A549 (cell line): ENCODE data around the gene WBP11. TPM values are rescaled to one million over a fixed set of nuclear protein-coding genes. Genes with fewer than 3 reads are reported as not detected.

Experiments used
- ATAC-seq, 2 experiments: fragments of 200-7000 bp in 1 of 2; fragments of >200 bp in 1 of 2; cut with Nextera tagmentation in 1 of 2; cut with Tn5 transposase in 1 of 2; 3 replicates each; pipeline versions ENCODE4 v1.8.0 to v1.9.1; 2018 to 2020; ENCODE audit warnings: mild to moderate bottlenecking in 1 of 2, moderate library complexity in 1 of 2
- CTCF ChIA-PET: fragments of 300-600 bp; sonication (Branson Sonifier 250); formaldehyde crosslinking; extraction: SDS; loops from one replicate; lab custom pipeline; 2021; ENCODE audit warnings: antibody characterized with exemption, inconsistent platforms; lab: Yijun Ruan, JAX
- POLR2A ChIA-PET: fragments of 350-600 bp; formaldehyde crosslinking; extraction: SDS; loops from one replicate; lab custom pipeline; 2021; ENCODE audit warnings: antibody characterized with exemption, inconsistent platforms; lab: Yijun Ruan, JAX
- DNase-seq, 2 experiments: peaks; one replicate each; pipeline versions ENCODE4 v3.0.0 to v3.0.0-alpha.2; 2011 to 2016; ENCODE audit warnings: low read depth in 1 of 2, low spot score in 1 of 2
- FAIRE-seq: peaks from 2 replicates; lab custom pipeline; 2011; peaks lifted over from hg19 to GRCh38; lab: Jason Lieb, UNC
- H3K27ac ChIP-seq, 2 experiments: fragments of >200 bp; sonication (Bioruptor Twin); formaldehyde crosslinking; 3 replicates each; pipeline ENCODE4 v1.5.1; 2016 to 2017
- H3K4me1 ChIP-seq: fragments of >200 bp; sonication (Bioruptor Twin); formaldehyde crosslinking; 3 replicates; pipeline ENCODE4 v1.6.1; 2016
- H3K4me2 ChIP-seq: fragments of >200 bp; sonication (Bioruptor Twin); formaldehyde crosslinking; 3 replicates; pipeline ENCODE4 v1.6.1; 2016
- H3K4me3 ChIP-seq: fragments of >200 bp; sonication (Bioruptor Twin); formaldehyde crosslinking; 3 replicates; pipeline ENCODE4 v1.5.1; 2016
- H3K9me3 ChIP-seq: fragments of >200 bp; sonication (Bioruptor Twin); formaldehyde crosslinking; 3 replicates; pipeline ENCODE4 v1.6.1; 2016
- BHLHE40 ChIP-seq: IDR thresholded peaks from 2 replicates; pipeline ENCODE4 v1.6.1; 2012; ENCODE audit warnings: low read depth, low read length, inconsistent platforms
- CBX2 ChIP-seq: fragments of 200-600 bp; sonication (generic); IDR thresholded peaks from 2 replicates; pipeline ENCODE4 v1.6.1; 2016; ENCODE audit warnings: low read depth, mild to moderate bottlenecking, borderline replicate concordance
- CHD2 ChIP-seq: fragments of 150-350 bp; IDR thresholded peaks from 2 replicates; pipeline ENCODE4 v1.6.1; 2014; ENCODE audit warnings: low read length; ENCODE audit not compliant: partially characterized antibody
- CHD4 ChIP-seq: fragments of 200-600 bp; sonication (generic); IDR thresholded peaks from 2 replicates; pipeline ENCODE4 v1.6.1; 2016; ENCODE audit warnings: antibody characterized with exemption, mild to moderate bottlenecking, borderline replicate concordance
- ELK1 ChIP-seq: fragments of 150-350 bp; IDR thresholded peaks from 2 replicates; pipeline ENCODE4 v1.6.1; 2014; ENCODE audit warnings: low read depth, mild to moderate bottlenecking, low read length
- EP300 ChIP-seq, 2 experiments: fragments of >200 bp; sonication (Bioruptor Twin); formaldehyde crosslinking; IDR thresholded peaks; 2 replicates in 1 of 2; 3 replicates in 1 of 2; pipeline ENCODE4 v1.6.1; 2016 to 2017
- FOSB ChIP-seq: fragments of 250-450 bp; sonication (Bioruptor Pico); IDR thresholded peaks from 2 replicates; pipeline ENCODE4 v1.5.0; 2020; ENCODE audit warnings: mild to moderate bottlenecking, moderate library complexity
- FOSL2 ChIP-seq, 2 experiments: fragments of 450-650 bp in 1 of 2; fragments of >200 bp in 1 of 2; sonication (Bioruptor Twin) in 1 of 2; formaldehyde crosslinking; IDR thresholded peaks; 2 replicates each; pipeline versions ENCODE4 v1.5.0 to v1.6.1; 2016 to 2020; ENCODE audit warnings: mild to moderate bottlenecking in 1 of 2, moderate library complexity in 1 of 2
- FOXS1 ChIP-seq: fragments of 250-450 bp; sonication (Bioruptor Pico); IDR thresholded peaks from 2 replicates; pipeline ENCODE4 v1.5.0; 2020; ENCODE audit warnings: mild to moderate bottlenecking, moderate library complexity
- HDAC2 ChIP-seq: fragments of 200-600 bp; sonication (generic); IDR thresholded peaks from 2 replicates; pipeline ENCODE4 v1.6.1; 2016
- HOXB13 ChIP-seq: fragments of 250-450 bp; sonication (Bioruptor Pico); IDR thresholded peaks from 2 replicates; pipeline ENCODE4 v1.5.0; 2020; ENCODE audit warnings: low read depth, mild to moderate bottlenecking, moderate library complexity
- HOXB5 ChIP-seq: fragments of 250-450 bp; sonication (Bioruptor Pico); IDR thresholded peaks from 2 replicates; pipeline ENCODE4 v1.5.0; 2020; ENCODE audit warnings: mild to moderate bottlenecking, moderate library complexity
- MAFK ChIP-seq: fragments of 450-650 bp; IDR thresholded peaks from 2 replicates; pipeline ENCODE4 v1.6.1; 2014; ENCODE audit not compliant: partially characterized antibody
- NPAS2 ChIP-seq: fragments of 250-450 bp; sonication (Bioruptor Pico); IDR thresholded peaks from 2 replicates; pipeline ENCODE4 v1.8.0; 2022; ENCODE audit warnings: mild to moderate bottlenecking, moderate library complexity, borderline replicate concordance
- RARB ChIP-seq: fragments of 250-450 bp; sonication (Bioruptor Pico); IDR thresholded peaks from 2 replicates; pipeline ENCODE4 v1.8.0; 2021; ENCODE audit warnings: mild to moderate bottlenecking, moderate library complexity
- SREBF2 ChIP-seq: fragments of 450-650 bp; IDR thresholded peaks from 2 replicates; pipeline ENCODE4 v1.6.1; 2014; ENCODE audit warnings: mild to moderate bottlenecking, moderate library complexity
- TP53 ChIP-seq: fragments of 250-450 bp; sonication (Bioruptor Pico); IDR thresholded peaks from 2 replicates; pipeline ENCODE4 v1.5.0; 2021; ENCODE audit warnings: mild to moderate bottlenecking, moderate library complexity
- ZC3H11A ChIP-seq: fragments of 450-650 bp; IDR thresholded peaks from 2 replicates; pipeline ENCODE4 v1.6.1; 2014; ENCODE audit warnings: antibody characterized with exemption, mild to moderate bottlenecking
- ZSCAN20 ChIP-seq: fragments of 250-450 bp; sonication (Bioruptor Pico); IDR thresholded peaks from 2 replicates; pipeline ENCODE4 v1.8.0; 2022; ENCODE audit warnings: mild to moderate bottlenecking, moderate library complexity
- WGBS: methylation state at CpG from one replicate; pipeline ENCODE4 v1.1.6; 2017; ENCODE audit errors: missing lambda C conversion rate; 5-methylcytosine and 5-hydroxymethylcytosine counted together
- polyA plus RNA-seq, 4 experiments: library from polyadenylated mRNA; depleted of rRNA in 3 of 4; stranded (reverse); fragments of >200 nt; fragmentation: RNase III in 1 of 4; extraction: RNeasy Plus Mini Kit Qiagen cat#74134 plus additional on column Dnase treatment in 1 of 4; gene quantifications; 2 replicates in 3 of 4; 3 replicates in 1 of 4; pipeline ENCODE4 v1.2.3, GENCODE V29; 2011 to 2017
- TF ChIP-seq, protein P1 (sequence below): IDR thresholded peaks from 2 replicates; pipeline ENCODE4 v1.6.1; 2012
- TF ChIP-seq, protein P2 (sequence below): fragments of 250-450 bp; sonication (Bioruptor Pico); IDR thresholded peaks from 2 replicates; pipeline ENCODE4 v1.5.0; 2020; ENCODE audit warnings: low read depth, mild to moderate bottlenecking, moderate library complexity
- TF ChIP-seq, protein P3 (sequence below): IDR thresholded peaks from 2 replicates; pipeline ENCODE4 v1.6.1; 2012; ENCODE audit warnings: low read depth, borderline replicate concordance
- TF ChIP-seq, protein P4 (sequence below): fragments of 250-450 bp; sonication (Bioruptor Pico); IDR thresholded peaks from 2 replicates; pipeline ENCODE4 v1.5.0; 2021; ENCODE audit warnings: mild to moderate bottlenecking, moderate library complexity, borderline replicate concordance
- TF ChIP-seq, protein P5 (sequence below): fragments of >200 bp; sonication (Bioruptor Twin); formaldehyde crosslinking; IDR thresholded peaks from 3 replicates; pipeline ENCODE4 v1.6.1; 2016
- TF ChIP-seq, protein P6 (sequence below): fragments of >200 bp; sonication (Bioruptor Twin); formaldehyde crosslinking; IDR thresholded peaks from 2 replicates; pipeline ENCODE4 v1.6.1; 2016
- TF ChIP-seq, protein P7 (sequence below): fragments of >200 bp; sonication (Bioruptor Twin); formaldehyde crosslinking; IDR thresholded peaks from 3 replicates; pipeline ENCODE4 v1.5.1; 2016

The WBP11 gene
- polyA plus RNA-seq, 2 of the 4 experiments (the other 2 are of a cell fraction) = 45.7 to 50.3 TPM

GRCh38 chr12:14768823-14769405 is 34.4 kb downstream of the WBP11 start:
- no peak for ATAC-seq
- TF ChIP-seq, protein P1, sequence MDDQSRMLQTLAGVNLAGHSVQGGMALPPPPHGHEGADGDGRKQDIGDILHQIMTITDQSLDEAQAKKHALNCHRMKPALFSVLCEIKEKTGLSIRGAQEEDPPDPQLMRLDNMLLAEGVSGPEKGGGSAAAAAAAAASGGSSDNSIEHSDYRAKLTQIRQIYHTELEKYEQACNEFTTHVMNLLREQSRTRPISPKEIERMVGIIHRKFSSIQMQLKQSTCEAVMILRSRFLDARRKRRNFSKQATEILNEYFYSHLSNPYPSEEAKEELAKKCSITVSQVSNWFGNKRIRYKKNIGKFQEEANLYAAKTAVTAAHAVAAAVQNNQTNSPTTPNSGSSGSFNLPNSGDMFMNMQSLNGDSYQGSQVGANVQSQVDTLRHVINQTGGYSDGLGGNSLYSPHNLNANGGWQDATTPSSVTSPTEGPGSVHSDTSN = no peak
- TF ChIP-seq HOXB5 (CRISPR knock-in tag) (no peak), NPAS2 (no peak), FOXS1 (CRISPR knock-in tag) (no peak), MAFK (peak; percentile 97), CHD2 (no peak), CHD4 (no peak)
- TF ChIP-seq, protein P2, sequence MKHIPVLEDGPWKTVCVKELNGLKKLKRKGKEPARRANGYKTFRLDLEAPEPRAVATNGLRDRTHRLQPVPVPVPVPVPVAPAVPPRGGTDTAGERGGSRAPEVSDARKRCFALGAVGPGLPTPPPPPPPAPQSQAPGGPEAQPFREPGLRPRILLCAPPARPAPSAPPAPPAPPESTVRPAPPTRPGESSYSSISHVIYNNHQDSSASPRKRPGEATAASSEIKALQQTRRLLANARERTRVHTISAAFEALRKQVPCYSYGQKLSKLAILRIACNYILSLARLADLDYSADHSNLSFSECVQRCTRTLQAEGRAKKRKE (CRISPR knock-in tag) = no peak
- TF ChIP-seq, protein P3, sequence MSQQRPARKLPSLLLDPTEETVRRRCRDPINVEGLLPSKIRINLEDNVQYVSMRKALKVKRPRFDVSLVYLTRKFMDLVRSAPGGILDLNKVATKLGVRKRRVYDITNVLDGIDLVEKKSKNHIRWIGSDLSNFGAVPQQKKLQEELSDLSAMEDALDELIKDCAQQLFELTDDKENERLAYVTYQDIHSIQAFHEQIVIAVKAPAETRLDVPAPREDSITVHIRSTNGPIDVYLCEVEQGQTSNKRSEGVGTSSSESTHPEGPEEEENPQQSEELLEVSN = no peak
- ChIA-PET POLR2A (interaction anchor here (0.6 to 3.1 kb wide), 9 partner anchors 10 to 1513 kb away, joined by 3 to 68 read pairs (median 4); partner anchors contain the start of genes ATF7IP, C12orf60 and WBP11), CTCF (interaction anchor here (0.7 to 3.6 kb wide), 13 partner anchors 9 to 531 kb away, joined by 3 to 21 read pairs (median 6); partner anchors contain the start of gene RERG)
- DNase-seq = peak in 1 of 2 experiments; percentile 33
- peak overlapping the region; percentile 79 for H3K4me3 ChIP-seq
- peaks cover 18% of the 10 kb centered on the region for H3K4me1 ChIP-seq
- H3K9me3 ChIP-seq = no peaks in the 10 kb centered on the region; the same call in 2 of the 3 replicates
- H3K4me2 ChIP-seq = peak overlapping the region; percentile 71
- no peak for FAIRE-seq
- H3K27ac ChIP-seq = peak overlapping the region; percentile 88 to 97
- WGBS = 74% methylated on average over 16 of the region's 16 CpGs

GRCh38 chr12:14767617-14768016 is 35.7 kb downstream of the WBP11 start:
- ChIA-PET CTCF (no interaction called here), POLR2A (no interaction called here)
- peak overlapping the region; percentile 71; the same call in 1 of the 3 replicates for H3K4me2 ChIP-seq
- 78% methylated on average over 1 of the region's 1 CpG for WGBS
- ATAC-seq (no peak), DNase-seq (no peak), FAIRE-seq (no peak)
- H3K4me1 ChIP-seq = peaks cover 18% of the 10 kb centered on the region
- H3K9me3 ChIP-seq = no peaks in the 10 kb centered on the region; the same call in 2 of the 3 replicates
- no peak for TF ChIP-seq HOXB13
- no peak for TF ChIP-seq CHD2
- no peak for TF ChIP-seq ZSCAN20 (CRISPR knock-in tag)
- TF ChIP-seq NPAS2 = no peak
- no peak for TF ChIP-seq BHLHE40
- no peak for TF ChIP-seq CBX2
- no peak for TF ChIP-seq ELK1
- no peak for TF ChIP-seq HDAC2
- TF ChIP-seq ZC3H11A = no peak
- no peak for TF ChIP-seq SREBF2
- no peak for TF ChIP-seq EP300 (IDR thresholded peaks at IDR 0.05)
- no peak for TF ChIP-seq FOSB
- TF ChIP-seq, protein P4, sequence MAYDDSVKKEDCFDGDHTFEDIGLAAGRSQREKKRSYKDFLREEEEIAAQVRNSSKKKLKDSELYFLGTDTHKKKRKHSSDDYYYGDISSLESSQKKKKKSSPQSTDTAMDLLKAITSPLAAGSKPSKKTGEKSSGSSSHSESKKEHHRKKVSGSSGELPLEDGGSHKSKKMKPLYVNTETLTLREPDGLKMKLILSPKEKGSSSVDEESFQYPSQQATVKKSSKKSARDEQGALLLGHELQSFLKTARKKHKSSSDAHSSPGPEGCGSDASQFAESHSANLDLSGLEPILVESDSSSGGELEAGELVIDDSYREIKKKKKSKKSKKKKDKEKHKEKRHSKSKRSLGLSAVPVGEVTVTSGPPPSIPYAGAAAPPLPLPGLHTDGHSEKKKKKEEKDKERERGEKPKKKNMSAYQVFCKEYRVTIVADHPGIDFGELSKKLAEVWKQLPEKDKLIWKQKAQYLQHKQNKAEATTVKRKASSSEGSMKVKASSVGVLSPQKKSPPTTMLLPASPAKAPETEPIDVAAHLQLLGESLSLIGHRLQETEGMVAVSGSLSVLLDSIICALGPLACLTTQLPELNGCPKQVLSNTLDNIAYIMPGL (CRISPR knock-in tag) = no peak
- TF ChIP-seq TP53 (CRISPR knock-in tag) = no peak
- TF ChIP-seq, protein P5, sequence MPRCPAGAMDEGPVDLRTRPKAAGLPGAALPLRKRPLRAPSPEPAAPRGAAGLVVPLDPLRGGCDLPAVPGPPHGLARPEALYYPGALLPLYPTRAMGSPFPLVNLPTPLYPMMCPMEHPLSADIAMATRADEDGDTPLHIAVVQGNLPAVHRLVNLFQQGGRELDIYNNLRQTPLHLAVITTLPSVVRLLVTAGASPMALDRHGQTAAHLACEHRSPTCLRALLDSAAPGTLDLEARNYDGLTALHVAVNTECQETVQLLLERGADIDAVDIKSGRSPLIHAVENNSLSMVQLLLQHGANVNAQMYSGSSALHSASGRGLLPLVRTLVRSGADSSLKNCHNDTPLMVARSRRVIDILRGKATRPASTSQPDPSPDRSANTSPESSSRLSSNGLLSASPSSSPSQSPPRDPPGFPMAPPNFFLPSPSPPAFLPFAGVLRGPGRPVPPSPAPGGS = no peak
- TF ChIP-seq, protein P6, sequence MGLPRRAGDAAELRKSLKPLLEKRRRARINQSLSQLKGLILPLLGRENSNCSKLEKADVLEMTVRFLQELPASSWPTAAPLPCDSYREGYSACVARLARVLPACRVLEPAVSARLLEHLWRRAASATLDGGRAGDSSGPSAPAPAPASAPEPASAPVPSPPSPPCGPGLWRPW = no peak
- no peak for TF ChIP-seq RARB (CRISPR knock-in tag)
- TF ChIP-seq, protein P3 = no peak
- TF ChIP-seq, protein P7, sequence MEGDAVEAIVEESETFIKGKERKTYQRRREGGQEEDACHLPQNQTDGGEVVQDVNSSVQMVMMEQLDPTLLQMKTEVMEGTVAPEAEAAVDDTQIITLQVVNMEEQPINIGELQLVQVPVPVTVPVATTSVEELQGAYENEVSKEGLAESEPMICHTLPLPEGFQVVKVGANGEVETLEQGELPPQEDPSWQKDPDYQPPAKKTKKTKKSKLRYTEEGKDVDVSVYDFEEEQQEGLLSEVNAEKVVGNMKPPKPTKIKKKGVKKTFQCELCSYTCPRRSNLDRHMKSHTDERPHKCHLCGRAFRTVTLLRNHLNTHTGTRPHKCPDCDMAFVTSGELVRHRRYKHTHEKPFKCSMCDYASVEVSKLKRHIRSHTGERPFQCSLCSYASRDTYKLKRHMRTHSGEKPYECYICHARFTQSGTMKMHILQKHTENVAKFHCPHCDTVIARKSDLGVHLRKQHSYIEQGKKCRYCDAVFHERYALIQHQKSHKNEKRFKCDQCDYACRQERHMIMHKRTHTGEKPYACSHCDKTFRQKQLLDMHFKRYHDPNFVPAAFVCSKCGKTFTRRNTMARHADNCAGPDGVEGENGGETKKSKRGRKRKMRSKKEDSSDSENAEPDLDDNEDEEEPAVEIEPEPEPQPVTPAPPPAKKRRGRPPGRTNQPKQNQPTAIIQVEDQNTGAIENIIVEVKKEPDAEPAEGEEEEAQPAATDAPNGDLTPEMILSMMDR = no peak
- no peak for TF ChIP-seq FOSL2 (IDR thresholded peaks at IDR 0.05)
- no peak for TF ChIP-seq FOSL2 (CRISPR knock-in tag; IDR thresholded peaks at IDR 0.05)
- H3K27ac ChIP-seq = no peak overlapping the region
- no peak overlapping the region for H3K4me3 ChIP-seq
